ENCODE data around the gene VRK3. TPM values are rescaled to one million over a fixed set of nuclear protein-coding genes. Genes with fewer than 3 reads are reported as not detected.

The VRK3 gene
- total and polyA plus RNA-seq, 4 donors = 16.2 to 23.6 (median 20.3) TPM

DNA sequence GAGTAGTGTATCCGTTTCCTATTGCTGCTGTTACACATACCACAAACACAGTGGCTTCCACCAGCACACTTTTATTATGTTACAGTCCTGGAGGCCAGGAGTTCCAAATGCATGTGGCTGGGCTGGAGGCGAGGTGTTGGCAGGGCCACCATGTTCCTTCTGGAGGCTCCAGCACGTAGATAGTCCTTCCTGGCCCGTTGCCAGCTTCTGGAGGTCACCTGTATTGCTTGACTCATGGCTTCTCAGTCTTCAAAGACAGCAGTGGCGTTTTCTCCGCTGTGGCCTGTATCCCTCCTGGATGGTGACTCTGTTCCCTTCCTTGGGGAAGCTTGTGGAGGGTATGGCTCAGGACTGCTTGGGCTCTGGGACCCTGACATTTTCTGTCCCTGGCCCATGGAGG lies 15.8 kb upstream of the VRK3 start (continued):
- TF ChIP-seq, protein P1, sequence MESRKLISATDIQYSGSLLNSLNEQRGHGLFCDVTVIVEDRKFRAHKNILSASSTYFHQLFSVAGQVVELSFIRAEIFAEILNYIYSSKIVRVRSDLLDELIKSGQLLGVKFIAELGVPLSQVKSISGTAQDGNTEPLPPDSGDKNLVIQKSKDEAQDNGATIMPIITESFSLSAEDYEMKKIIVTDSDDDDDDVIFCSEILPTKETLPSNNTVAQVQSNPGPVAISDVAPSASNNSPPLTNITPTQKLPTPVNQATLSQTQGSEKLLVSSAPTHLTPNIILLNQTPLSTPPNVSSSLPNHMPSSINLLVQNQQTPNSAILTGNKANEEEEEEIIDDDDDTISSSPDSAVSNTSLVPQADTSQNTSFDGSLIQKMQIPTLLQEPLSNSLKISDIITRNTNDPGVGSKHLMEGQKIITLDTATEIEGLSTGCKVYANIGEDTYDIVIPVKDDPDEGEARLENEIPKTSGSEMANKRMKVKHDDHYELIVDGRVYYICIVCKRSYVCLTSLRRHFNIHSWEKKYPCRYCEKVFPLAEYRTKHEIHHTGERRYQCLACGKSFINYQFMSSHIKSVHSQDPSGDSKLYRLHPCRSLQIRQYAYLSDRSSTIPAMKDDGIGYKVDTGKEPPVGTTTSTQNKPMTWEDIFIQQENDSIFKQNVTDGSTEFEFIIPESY (IDR thresholded peaks at IDR 0.05) = no peak

DNA sequence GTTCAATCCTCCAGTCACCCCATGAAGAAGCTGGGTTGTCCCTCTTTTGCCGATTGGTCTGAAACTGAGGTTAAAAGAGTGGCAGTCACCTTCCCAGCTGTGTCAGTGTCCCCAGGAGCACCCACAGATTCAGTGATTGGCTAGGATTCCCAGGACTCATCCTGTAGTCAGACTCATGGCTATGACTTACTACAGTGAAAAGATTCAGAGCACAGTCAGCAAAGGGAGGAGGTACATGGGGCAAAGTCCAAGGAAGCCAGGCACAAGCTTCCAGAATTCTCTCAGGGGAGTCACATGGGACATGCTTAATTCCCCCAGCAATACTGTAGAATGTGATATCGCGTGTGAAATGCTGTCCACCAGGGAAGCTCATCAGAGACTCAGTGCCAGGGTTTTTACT lies 14.8 kb upstream of the VRK3 start:
- H3K27ac ChIP-seq (ENCODE audit: low read depth in 1 of 2, low read length in 2 of 2) = no peak overlapping the region
- no peaks in the 10 kb centered on the region for H3K27me3 ChIP-seq (ENCODE audit: control insufficient read depth in 4 of 4, insufficient read depth in 4 of 4, low read length in 3 of 4)
- peaks cover 15 to 34% (median 22%) of the 10 kb centered on the region in 4 donors for H3K9me3 ChIP-seq (ENCODE audit: control insufficient read depth in 4 of 4, low read length in 3 of 4)
- H3K36me3 ChIP-seq (ENCODE audit: control insufficient read depth in 4 of 4, insufficient read depth in 3 of 4, low read depth in 1 of 4, low read length in 3 of 4) = peaks cover 43 to 73% (median 67%) of the 10 kb centered on the region in 4 donors
- peaks cover 0 to 6% (median 3%) of the 10 kb centered on the region in 4 donors for H3K4me1 ChIP-seq (ENCODE audit: control insufficient read depth in 4 of 4, insufficient read depth in 4 of 4, low read length in 3 of 4)
- 95% methylated on average over 3 of the region's 3 CpGs for WGBS
- TF ChIP-seq HNF4G (IDR thresholded peaks at IDR 0.05) (no peak), SP1 (IDR thresholded peaks at IDR 0.05) (no peak), YY1 (IDR thresholded peaks at IDR 0.05) (no peak), RXRA (IDR thresholded peaks at IDR 0.05) (no peak), HNF4A (conservative IDR thresholded peaks at IDR 0.05) (peak; percentile 43 to 44), FOXA2 (IDR thresholded peaks at IDR 0.05) (no peak), TAF1 (conservative IDR thresholded peaks at IDR 0.05) (no peak), JUND (IDR thresholded peaks at IDR 0.05) (no peak)
- TF ChIP-seq, protein P2, sequence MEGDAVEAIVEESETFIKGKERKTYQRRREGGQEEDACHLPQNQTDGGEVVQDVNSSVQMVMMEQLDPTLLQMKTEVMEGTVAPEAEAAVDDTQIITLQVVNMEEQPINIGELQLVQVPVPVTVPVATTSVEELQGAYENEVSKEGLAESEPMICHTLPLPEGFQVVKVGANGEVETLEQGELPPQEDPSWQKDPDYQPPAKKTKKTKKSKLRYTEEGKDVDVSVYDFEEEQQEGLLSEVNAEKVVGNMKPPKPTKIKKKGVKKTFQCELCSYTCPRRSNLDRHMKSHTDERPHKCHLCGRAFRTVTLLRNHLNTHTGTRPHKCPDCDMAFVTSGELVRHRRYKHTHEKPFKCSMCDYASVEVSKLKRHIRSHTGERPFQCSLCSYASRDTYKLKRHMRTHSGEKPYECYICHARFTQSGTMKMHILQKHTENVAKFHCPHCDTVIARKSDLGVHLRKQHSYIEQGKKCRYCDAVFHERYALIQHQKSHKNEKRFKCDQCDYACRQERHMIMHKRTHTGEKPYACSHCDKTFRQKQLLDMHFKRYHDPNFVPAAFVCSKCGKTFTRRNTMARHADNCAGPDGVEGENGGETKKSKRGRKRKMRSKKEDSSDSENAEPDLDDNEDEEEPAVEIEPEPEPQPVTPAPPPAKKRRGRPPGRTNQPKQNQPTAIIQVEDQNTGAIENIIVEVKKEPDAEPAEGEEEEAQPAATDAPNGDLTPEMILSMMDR (IDR thresholded peaks at IDR 0.05; ENCODE audit: low read depth, low read length, missing input control) = no peak
- H3K9ac ChIP-seq (ENCODE audit: low read depth in 1 of 2, low read length in 2 of 2) = no peak overlapping the region
- H3K4me3 ChIP-seq (ENCODE audit: low read depth in 1 of 3, low read length in 3 of 3) = no peak overlapping the region
- DNase-seq (ENCODE audit: low spot score) = no peak

DNA sequence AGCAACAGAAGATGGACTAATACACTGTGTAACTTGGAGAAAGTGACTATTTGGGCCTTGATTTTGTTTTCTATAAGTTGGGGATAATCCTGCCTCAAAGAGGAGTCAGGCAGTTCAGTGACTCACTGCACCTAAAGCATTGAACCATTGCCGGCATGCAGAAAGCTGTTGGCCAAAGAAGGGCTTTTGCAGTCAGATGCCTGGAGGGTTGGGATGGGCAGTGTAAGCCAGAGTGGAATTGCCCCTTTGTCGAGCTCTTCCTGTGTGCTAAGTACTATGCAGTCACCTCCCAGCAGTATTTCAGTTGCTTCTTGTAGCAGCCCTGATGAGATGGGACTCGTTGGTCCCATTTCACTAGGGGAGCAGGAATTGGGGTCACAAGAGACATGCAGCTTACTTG lies 11.7 kb upstream of the VRK3 start:
- no peak overlapping the region for H3K9ac ChIP-seq (ENCODE audit: low read depth in 1 of 2, low read length in 2 of 2)
- DNase-seq (ENCODE audit: low spot score) = no peak
- H3K4me3 ChIP-seq (ENCODE audit: low read depth in 1 of 3, low read length in 3 of 3) = no peak overlapping the region
- WGBS = 94% methylated on average over 3 of the region's 3 CpGs
- peaks cover 0 to 11% (median 2%) of the 10 kb centered on the region in 4 donors for H3K9me3 ChIP-seq (ENCODE audit: control insufficient read depth in 4 of 4, low read length in 3 of 4)
- H3K27me3 ChIP-seq (ENCODE audit: control insufficient read depth in 4 of 4, insufficient read depth in 4 of 4, low read length in 3 of 4) = no peaks in the 10 kb centered on the region
- H3K36me3 ChIP-seq (ENCODE audit: control insufficient read depth in 4 of 4, insufficient read depth in 3 of 4, low read depth in 1 of 4, low read length in 3 of 4) = peaks cover 28 to 72% (median 57%) of the 10 kb centered on the region in 4 donors
- no peak for TF ChIP-seq FOXA1 (IDR thresholded peaks at IDR 0.05)
- TF ChIP-seq NR2F2 (IDR thresholded peaks at IDR 0.05) = no peak
- no peak overlapping the region for H3K27ac ChIP-seq (ENCODE audit: low read depth in 1 of 2, low read length in 2 of 2)
- peaks cover 0 to 6% (median 3%) of the 10 kb centered on the region in 4 donors for H3K4me1 ChIP-seq (ENCODE audit: control insufficient read depth in 4 of 4, insufficient read depth in 4 of 4, low read length in 3 of 4)

DNA sequence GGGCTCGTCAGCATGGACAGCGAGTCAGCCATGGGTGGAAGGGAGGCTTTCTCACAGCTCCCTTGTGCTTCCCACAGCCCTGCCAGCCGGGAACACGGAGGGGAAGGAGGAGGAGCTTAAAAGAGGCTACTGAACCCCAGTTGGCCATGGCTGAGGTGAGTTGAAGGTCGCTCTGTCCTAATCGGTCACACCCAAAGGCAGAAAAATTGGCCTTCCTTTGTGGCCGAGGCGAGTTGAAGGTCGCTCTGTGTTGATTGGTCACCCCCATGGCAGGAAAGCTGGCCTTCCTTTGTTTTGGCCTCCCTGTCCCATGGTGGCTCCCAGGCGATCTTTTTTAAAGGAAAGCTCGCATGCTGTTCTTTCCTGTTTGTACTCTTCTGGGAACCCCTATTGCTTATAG lies 5.8 kb upstream of the VRK3 start:
- Histone ChIP-seq H3K27me3 (ENCODE audit: control insufficient read depth in 4 of 4, insufficient read depth in 4 of 4, low read length in 3 of 4) (no peaks in the 10 kb centered on the region), H3K36me3 (ENCODE audit: control insufficient read depth in 4 of 4, insufficient read depth in 3 of 4, low read depth in 1 of 4, low read length in 3 of 4) (peaks cover 9 to 42% (median 24%) of the 10 kb centered on the region in 4 donors), H3K27ac (ENCODE audit: low read depth in 1 of 2, low read length in 2 of 2) (no peak overlapping the region), H3K9ac (ENCODE audit: low read depth in 1 of 2, low read length in 2 of 2) (no peak overlapping the region), H3K4me3 (ENCODE audit: low read depth in 1 of 3, low read length in 3 of 3) (no peak overlapping the region), H3K4me1 (ENCODE audit: control insufficient read depth in 4 of 4, insufficient read depth in 4 of 4, low read length in 3 of 4) (peaks cover 3 to 9% (median 8%) of the 10 kb centered on the region in 4 donors), H3K9me3 (ENCODE audit: control insufficient read depth in 4 of 4, low read length in 3 of 4) (no peaks in the 10 kb centered on the region)
- TF ChIP-seq NR2F2 (IDR thresholded peaks at IDR 0.05) = peak; percentile 71
- TF ChIP-seq GABPA (IDR thresholded peaks at IDR 0.05 in 1 of 2, conservative IDR thresholded peaks at IDR 0.05 in 1 of 2) = no peak
- TF ChIP-seq, protein P1 (IDR thresholded peaks at IDR 0.05) = no peak
- TF ChIP-seq RXRA (IDR thresholded peaks at IDR 0.05) = peak in 1 of 2 donors; percentile 13
- DNase-seq (ENCODE audit: low spot score) = no peak
- WGBS = 88% methylated on average over 11 of the region's 11 CpGs

All from liver (tissue), 9 donors.